GM10248 (cell line): Measurements from ENCODE around the gene PITX2.

ENCODE experiments used
- CTCF ChIA-PET: fragments of 300-600 bp; sonication (Branson Sonifier 250); formaldehyde crosslinking; extraction: SDS; loops from one replicate; lab custom pipeline; 2021; ENCODE audit warnings: antibody characterized with exemption; lab: Yijun Ruan, JAX
- POLR2A ChIA-PET: fragments of 350-650 bp; sonication (Branson Sonifier 250); formaldehyde crosslinking; extraction: SDS; loops from one replicate; lab custom pipeline; 2020; ENCODE audit warnings: antibody characterized with exemption; lab: Yijun Ruan, JAX
- DNase-seq: peaks from one replicate; pipeline ENCODE4 v3.0.0; 2012; ENCODE audit errors: extremely low spot score
- TF ChIP-seq, protein P1 (sequence below): IDR thresholded peaks from 2 replicates; pipeline ENCODE4 v1.5.1; 2012; ENCODE audit warnings: mild to moderate bottlenecking, low read depth; ENCODE audit errors: extremely low read depth, missing control alignments, control extremely low read depth

The PITX2 gene

DNA sequence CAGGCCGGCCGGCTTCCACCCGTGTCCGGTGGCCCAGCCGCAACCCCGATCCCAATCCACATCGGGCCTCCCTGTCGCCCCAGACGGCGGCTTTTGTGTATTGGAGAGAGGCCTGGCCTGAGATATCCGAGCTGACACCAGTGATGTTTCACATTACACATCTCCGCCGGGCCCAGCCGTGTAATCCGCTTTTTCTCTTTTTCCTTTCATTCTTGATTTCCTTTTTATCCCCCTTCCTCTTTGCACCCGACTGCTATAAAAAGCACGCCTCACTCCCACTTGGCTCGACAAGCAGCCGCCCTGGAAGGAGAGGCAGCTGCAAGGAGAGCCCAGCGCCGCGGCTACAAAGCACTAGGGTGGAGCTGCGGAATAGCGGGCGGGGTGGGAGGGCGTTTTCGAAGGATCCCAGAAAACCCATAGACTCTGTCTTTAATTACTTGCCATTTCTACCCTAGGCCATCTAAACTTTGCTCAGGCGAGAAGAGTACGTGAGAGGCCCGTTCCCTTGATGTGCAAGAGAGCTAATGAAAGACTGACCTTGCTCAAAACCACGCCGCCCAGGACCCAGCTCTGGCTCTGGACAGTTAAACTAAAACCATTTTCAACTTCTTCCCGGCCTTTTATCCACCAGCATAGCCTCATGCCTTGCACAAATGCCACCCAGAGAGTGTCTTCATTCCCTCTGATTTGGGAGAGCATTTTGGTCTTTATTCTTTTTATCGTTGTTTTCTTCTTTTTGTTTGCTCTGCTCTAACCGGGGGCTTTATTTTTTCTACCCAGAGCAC is 3.2 kb downstream of the PITX2 start:
- CTCF ChIA-PET, result interaction anchor here (1.0 kb wide), 1 partner anchor 12 kb away, joined by 3 read pairs; no protein-coding TSS in a partner anchor
- POLR2A ChIA-PET, result no interaction called here
- no peak for DNase-seq
- TF ChIP-seq, protein P1, sequence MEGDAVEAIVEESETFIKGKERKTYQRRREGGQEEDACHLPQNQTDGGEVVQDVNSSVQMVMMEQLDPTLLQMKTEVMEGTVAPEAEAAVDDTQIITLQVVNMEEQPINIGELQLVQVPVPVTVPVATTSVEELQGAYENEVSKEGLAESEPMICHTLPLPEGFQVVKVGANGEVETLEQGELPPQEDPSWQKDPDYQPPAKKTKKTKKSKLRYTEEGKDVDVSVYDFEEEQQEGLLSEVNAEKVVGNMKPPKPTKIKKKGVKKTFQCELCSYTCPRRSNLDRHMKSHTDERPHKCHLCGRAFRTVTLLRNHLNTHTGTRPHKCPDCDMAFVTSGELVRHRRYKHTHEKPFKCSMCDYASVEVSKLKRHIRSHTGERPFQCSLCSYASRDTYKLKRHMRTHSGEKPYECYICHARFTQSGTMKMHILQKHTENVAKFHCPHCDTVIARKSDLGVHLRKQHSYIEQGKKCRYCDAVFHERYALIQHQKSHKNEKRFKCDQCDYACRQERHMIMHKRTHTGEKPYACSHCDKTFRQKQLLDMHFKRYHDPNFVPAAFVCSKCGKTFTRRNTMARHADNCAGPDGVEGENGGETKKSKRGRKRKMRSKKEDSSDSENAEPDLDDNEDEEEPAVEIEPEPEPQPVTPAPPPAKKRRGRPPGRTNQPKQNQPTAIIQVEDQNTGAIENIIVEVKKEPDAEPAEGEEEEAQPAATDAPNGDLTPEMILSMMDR, result no peak

DNA sequence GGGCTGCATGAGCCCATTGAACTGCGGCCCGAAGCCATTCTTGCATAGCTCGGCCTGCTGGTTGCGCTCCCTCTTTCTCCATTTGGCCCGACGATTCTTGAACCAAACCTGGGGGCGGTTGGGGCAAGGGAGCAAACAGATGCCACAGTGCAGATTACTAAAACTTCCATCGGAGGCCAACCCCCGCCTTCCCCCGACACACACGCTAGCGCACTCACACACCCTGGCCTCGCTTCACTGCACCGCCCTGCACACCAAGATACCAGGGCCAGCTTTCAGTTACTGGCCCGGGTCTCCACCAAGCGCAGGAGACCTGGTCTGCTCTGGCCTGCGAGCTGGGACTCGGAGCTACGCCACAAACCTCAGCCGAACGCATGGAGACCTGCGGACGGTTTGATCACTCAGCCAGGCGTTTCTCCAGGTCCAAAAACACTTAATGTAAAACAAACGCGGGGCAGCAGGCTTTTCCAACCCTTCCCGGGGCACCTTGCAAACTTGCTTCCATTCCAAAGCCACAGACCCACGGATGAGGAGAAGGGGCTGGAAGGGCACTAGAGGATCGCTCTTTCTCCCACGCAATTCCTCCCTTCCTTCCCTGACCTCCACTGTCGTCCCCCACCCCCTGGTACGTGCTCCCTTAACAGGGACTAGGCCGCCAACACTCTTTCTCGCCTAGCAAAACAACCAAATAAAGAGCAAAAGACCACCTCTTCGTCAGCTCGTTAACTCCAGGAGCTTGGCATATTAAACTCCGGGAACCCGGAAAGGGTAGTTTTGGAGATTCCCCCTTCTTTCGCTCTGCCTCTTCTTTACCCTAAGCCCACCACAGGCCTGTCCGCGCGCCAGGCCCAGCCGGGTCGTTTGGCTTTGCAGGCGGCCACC is 4.1 kb downstream of the PITX2 start:
- no peak for DNase-seq
- POLR2A ChIA-PET, result no interaction called here
- TF ChIP-seq, protein P1, result no peak
- CTCF ChIA-PET, result interaction anchor here (1.0 to 1.4 kb wide), 2 partner anchors 12 to 13 kb away, joined by 3 read pairs; no protein-coding TSS in a partner anchor

DNA sequence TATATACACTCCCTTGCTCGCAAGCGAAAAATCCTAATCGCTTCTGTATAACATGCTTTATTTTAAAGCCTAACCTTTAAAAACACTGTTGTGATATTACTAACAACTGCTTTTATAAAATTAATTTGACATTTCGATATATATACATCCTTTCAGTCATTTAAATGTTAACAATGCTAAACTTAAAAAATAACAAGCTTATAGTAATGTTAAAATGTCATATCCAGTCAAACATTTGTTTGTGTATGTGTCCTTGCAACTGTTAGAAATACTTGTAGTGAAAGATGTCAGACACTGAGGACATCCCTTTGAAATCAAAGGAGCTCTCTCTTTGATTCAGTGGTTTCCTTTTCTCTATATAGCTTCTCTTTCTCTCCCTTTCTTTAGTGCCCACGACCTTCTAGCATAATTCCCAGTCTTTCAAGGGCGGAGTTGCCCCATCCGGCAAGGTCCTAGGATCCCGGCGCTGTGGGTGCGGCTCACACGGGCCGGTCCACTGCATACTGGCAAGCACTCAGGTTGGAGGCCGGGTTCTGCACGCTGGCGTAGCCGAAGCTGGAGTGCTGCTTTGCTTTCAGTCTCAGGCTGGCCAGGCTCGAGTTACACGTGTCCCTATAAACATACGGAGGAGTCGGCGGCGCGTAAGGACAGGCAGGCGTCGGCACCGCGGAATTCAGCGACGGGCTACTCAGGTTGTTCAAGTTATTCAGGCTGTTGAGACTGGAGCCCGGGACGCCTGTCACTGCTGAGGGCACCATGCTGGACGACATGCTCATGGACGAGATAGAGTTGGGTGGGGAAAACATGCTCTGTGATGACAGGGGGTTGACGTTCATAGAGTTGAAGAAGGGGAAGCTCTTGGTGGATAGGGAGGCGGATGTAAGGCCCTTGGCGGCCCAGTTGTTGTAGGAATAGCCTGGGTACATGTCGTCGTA is 5.0 kb downstream of the PITX2 start:
- POLR2A ChIA-PET, result no interaction called here
- CTCF ChIA-PET, result interaction anchor here (1.4 kb wide), 1 partner anchor 13 kb away, joined by 3 read pairs; no protein-coding TSS in a partner anchor
- TF ChIP-seq, protein P1, result no peak
- DNase-seq, result no peak

DNA sequence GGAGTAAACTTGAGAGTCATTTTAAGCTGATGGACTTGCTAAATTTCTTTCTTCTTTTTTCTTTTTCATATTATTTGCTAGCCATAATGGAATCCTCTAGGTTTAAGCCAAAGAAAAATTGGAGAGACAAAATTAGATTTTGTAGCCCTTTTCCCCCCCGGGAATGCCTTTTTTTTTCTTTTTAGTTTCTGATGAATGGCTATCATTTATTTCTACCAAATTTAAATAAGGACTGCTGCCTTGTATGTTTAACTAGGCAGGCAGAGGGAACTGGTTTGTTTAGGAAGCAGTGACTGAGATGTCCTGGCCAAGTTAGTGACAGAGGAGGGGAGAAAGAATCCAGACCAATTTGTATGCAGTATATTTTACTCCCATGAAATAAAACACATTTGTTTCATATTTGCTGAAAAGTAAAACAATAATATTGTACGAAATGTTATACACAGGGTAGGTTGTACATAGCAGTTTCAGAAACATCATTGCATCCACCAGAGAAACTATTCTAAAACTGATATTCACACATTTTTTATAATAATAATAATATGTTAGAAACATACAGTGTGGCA is 5.7 kb downstream of the PITX2 start:
- DNase-seq, result no peak
- CTCF ChIA-PET, result interaction anchor here (1.4 kb wide), 1 partner anchor 14 kb away, joined by 3 read pairs; no protein-coding TSS in a partner anchor
- TF ChIP-seq, protein P1, result no peak
- POLR2A ChIA-PET, result no interaction called here

DNA sequence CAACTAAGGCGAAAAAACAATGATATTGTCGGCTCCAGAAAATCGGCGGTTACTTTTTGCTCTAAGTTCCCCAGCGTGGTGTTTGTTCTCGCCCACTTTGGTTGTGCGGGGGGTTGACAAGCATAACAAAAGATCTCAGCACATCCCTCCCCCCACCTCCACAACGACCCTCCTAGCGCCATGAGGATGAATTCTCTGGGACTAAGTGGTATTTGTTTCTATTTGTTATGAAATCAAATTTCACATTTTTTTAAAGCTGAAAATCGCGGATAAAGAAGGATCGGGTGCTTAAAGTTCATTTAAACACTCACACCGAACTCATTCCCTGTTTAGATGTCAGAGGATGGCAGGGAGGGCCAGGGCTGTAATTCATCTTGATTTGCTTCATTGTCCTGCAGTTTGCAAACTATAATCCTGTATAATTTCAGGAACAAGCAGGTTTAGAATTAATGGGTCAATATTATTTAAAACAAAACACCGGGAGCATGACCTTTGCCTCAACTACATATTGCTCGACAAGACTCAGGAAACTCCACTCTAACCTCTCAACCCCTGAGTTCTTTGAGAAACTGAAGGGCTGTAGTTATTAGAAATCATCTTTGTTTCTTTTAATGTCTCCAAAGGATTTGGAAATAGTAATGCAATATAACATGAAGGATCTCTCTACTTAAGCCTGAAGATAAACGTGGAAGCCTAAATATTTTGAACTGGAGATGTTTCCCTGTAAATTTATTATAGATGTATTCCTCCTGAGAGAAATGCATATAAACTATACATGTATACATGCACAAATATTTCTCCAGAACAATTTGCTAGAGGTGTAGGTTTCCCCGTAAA is 6.4 kb downstream of the PITX2 start:
- ChIA-PET CTCF (no interaction called here), POLR2A (no interaction called here)
- no peak for DNase-seq
- TF ChIP-seq, protein P1, result no peak
